PFSK-1 (cell line): ENCODE data around the gene MYMK.

Experiments
- FOXP2 ChIP-seq: optimal IDR thresholded peaks from 2 replicates; pipeline ENCODE3; 2011; ENCODE audit warnings: borderline replicate concordance, control low read depth, inconsistent platforms; ENCODE audit not compliant: insufficient read depth; ENCODE audit errors: extremely low read length, extremely low read depth
- POLR2AphosphoS5 ChIP-seq: IDR thresholded peaks from 2 replicates; pipeline ENCODE4 v1.6.1; 2012; ENCODE audit warnings: low read depth, mild to moderate bottlenecking, control low read depth, low read length, moderate library complexity
- SIN3A ChIP-seq: IDR thresholded peaks from 2 replicates; pipeline ENCODE4 v1.6.1; 2012; ENCODE audit warnings: mild to moderate bottlenecking, low read length, moderate library complexity, borderline replicate concordance; ENCODE audit not compliant: insufficient read depth
- TAF1 ChIP-seq: IDR thresholded peaks from 2 replicates; pipeline ENCODE4 v1.6.1; 2012; ENCODE audit warnings: low read length, control low read depth, borderline replicate concordance; ENCODE audit not compliant: insufficient read depth
- TF ChIP-seq, protein P1 (sequence below), 2 experiments: IDR thresholded peaks; 2 replicates each; pipeline versions ENCODE4 v1.6.1 to v1.8.0; 2011 to 2012; ENCODE audit warnings: low read depth in 2 of 2, low read length in 2 of 2, control low read depth in 1 of 2, inconsistent platforms in 1 of 2, mild to moderate bottlenecking in 1 of 2, moderate library complexity in 1 of 2; ENCODE audit not compliant: insufficient read depth in 1 of 2

MYMK gene

DNA sequence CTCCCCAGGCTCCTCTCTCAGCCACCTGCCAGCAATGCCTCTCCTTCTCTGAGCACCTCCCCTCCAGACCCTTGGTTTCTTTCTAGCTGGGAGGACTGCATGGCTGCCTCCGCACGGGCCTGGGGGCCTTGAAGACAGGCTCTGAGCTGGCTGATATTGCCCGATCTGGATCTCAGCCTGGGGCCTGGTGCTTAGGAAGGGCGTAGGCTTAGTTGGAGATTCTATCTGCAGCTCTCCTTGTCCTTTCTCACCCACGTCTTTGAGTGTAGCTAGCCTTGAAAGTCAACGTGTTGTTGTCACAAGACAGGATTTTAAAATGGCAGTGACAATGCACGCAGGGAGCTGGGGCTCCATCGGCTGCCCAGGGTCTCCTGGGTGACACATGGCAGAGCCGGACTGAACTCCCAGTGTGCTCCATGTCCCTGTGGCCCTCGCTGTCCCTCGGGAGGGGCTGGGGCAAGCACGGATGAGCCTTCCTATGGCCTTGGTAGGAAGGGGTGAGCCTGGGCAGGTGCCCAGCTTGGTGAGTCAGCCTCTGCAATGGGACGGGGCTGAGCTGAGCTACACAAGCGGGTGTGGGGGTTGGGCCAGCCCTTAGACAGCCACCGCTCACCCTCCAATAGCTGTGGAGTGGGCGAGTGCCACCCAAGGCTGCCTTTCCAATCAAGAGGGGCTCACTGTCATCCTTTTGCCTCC lies 19.2 kb upstream of the MYMK start:
- TF ChIP-seq, protein P1, sequence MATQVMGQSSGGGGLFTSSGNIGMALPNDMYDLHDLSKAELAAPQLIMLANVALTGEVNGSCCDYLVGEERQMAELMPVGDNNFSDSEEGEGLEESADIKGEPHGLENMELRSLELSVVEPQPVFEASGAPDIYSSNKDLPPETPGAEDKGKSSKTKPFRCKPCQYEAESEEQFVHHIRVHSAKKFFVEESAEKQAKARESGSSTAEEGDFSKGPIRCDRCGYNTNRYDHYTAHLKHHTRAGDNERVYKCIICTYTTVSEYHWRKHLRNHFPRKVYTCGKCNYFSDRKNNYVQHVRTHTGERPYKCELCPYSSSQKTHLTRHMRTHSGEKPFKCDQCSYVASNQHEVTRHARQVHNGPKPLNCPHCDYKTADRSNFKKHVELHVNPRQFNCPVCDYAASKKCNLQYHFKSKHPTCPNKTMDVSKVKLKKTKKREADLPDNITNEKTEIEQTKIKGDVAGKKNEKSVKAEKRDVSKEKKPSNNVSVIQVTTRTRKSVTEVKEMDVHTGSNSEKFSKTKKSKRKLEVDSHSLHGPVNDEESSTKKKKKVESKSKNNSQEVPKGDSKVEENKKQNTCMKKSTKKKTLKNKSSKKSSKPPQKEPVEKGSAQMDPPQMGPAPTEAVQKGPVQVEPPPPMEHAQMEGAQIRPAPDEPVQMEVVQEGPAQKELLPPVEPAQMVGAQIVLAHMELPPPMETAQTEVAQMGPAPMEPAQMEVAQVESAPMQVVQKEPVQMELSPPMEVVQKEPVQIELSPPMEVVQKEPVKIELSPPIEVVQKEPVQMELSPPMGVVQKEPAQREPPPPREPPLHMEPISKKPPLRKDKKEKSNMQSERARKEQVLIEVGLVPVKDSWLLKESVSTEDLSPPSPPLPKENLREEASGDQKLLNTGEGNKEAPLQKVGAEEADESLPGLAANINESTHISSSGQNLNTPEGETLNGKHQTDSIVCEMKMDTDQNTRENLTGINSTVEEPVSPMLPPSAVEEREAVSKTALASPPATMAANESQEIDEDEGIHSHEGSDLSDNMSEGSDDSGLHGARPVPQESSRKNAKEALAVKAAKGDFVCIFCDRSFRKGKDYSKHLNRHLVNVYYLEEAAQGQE (IDR thresholded peaks at IDR 0.05; ENCODE audit: insufficient read depth in 1 of 2, low read depth in 2 of 2, low read length in 2 of 2), result no peak
- TF ChIP-seq POLR2AphosphoS5 (no peak), SIN3A (no peak), TAF1 (no peak), FOXP2 (no peak)

DNA sequence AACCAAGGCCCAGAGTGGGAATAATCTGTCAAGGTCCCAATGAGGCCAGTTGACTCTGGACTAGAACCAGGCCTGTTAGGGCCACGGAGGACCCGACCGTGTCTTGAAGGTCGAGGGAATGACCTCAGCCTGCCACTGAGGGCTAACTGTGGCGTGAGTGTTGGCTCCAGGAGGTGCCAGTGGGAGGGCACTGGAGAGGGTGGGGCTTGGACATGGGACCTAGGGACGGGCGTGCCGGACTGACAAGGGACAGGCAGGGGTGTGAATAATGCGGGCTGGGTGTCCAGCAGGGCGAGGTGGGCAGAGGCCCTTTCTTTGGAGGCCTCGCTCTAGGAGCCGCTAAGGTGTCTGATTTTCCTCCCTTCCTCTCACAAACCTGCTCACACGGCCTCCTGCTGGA lies 17.2 kb upstream of the MYMK start:
- TF ChIP-seq FOXP2, result no peak
- TF ChIP-seq, protein P1 (IDR thresholded peaks at IDR 0.05; ENCODE audit: insufficient read depth in 1 of 2, low read depth in 2 of 2, low read length in 2 of 2), result no peak
- no peak for TF ChIP-seq TAF1
- no peak for TF ChIP-seq POLR2AphosphoS5
- TF ChIP-seq SIN3A, result no peak

DNA sequence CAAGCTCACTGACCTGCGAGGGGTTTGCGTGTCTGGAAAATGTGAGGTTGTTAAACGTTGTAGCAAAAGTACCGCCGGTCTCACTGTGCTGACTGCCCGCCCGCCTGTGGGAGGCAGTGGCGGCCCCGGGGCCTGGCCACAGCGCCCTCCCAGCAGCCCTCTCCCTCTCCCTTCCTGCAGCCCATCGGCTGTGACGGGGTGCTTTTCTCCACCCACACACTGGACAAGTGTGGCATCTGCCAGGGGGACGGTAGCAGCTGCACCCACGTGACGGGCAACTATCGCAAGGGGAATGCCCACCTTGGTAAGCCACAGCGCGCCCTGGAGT lies 15.9 kb upstream of the MYMK start:
- TF ChIP-seq SIN3A (no peak), FOXP2 (no peak), POLR2AphosphoS5 (no peak), TAF1 (no peak)
- TF ChIP-seq, protein P1 (IDR thresholded peaks at IDR 0.05; ENCODE audit: insufficient read depth in 1 of 2, low read depth in 2 of 2, low read length in 2 of 2), result no peak

DNA sequence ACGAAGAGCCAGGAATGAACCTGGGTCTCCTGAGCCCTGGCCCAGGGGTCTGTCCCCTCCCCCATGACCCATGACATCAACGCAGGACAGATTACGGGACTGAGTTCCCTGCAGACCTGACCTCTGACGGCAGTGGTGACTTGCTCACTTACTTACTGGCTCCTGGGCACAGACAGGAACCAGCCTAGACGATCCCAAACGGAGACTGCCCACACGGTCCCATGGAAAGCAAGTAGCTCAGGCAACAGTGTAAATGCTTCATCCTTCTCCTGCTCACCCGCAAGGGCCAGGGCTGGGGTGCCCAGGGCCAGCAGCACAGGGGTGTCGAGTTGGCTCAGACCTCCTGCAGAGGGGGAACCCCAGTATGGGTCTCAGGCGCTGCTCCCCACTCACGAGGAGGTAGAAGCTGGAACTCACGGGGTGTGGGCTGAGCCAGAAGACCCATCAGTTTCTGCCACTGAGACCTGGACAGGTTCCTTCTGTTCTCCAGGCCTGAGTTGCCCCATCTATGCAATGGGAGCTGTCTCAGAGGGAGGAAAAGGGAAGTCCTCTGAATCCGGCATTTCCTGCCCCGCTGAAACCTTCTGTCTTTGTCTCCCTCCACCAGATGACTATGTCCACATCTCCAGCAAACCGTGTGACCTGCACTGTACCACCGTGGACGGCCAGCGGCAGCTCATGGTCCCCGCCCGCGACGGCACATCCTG lies 15.4 kb upstream of the MYMK start:
- no peak for TF ChIP-seq TAF1
- TF ChIP-seq POLR2AphosphoS5, result no peak
- no peak for TF ChIP-seq FOXP2
- no peak for TF ChIP-seq SIN3A
- TF ChIP-seq, protein P1 (IDR thresholded peaks at IDR 0.05; ENCODE audit: insufficient read depth in 1 of 2, low read depth in 2 of 2, low read length in 2 of 2), result no peak
